GM12878 (cell line): ENCODE results near the gene NR6A1. TPM values are rescaled to one million over a fixed set of nuclear protein-coding genes. Genes with fewer than 3 reads are reported as not detected.

Source experiments
- ATAC-seq: fragments of 200-7000 bp; cut with Tn5 transposase; 3 replicates; pipeline ENCODE4 v1.9.1; 2020; ENCODE audit warnings: mild to moderate bottlenecking, moderate library complexity
- BruUV-seq: library from RNA; stranded (reverse); fragments of 400-500 nt; replicated peaks from 2 replicates; lab custom pipeline; 2021; lab: Mats Ljungman, UMichigan
- CTCF ChIA-PET: fragments of 300-600 bp; sonication (Branson Sonifier 250); formaldehyde crosslinking; extraction: SDS; loops from one replicate; lab custom pipeline; 2021; ENCODE audit warnings: inconsistent platforms; lab: Yijun Ruan, JAX
- POLR2A ChIA-PET: fragments of 350-600 bp; formaldehyde crosslinking; extraction: SDS; loops from one replicate; lab custom pipeline; 2021; ENCODE audit warnings: inconsistent platforms; lab: Charles Lee
- RAD21 ChIA-PET: fragments of 300-600 bp; sonication (Branson Sonifier 250); formaldehyde crosslinking; loops from one replicate; lab custom pipeline; 2023; ENCODE audit warnings: antibody characterized with exemption; ENCODE audit not compliant: unreplicated experiment; lab: Charles Lee
- SMC1A ChIA-PET: fragments of 300-600 bp; sonication (Branson Sonifier 250); formaldehyde crosslinking; loops from one replicate; lab custom pipeline; 2023; ENCODE audit not compliant: unreplicated experiment, uncharacterized antibody; lab: Charles Lee
- DNase-seq: peaks from one replicate; pipeline ENCODE4 v3.0.0-alpha.2; 2011; ENCODE audit warnings: low read depth, low spot score
- FAIRE-seq: peaks from 3 replicates; lab custom pipeline; 2011; peaks lifted over from hg19 to GRCh38; lab: Jason Lieb, UNC
- H2AFZ ChIP-seq: 2 replicates; pipeline ENCODE4 v1.6.0; 2011; ENCODE audit warnings: low read depth, low read length, control low read depth; ENCODE audit not compliant: control insufficient read depth
- H3K27ac ChIP-seq: 2 replicates; pipeline ENCODE4 v1.5.1; 2011; ENCODE audit warnings: control low read depth; ENCODE audit not compliant: control insufficient read depth, insufficient read depth
- H3K27me3 ChIP-seq, 2 experiments: replicated peaks in 1 of 2; 2 replicates each; pipeline versions ENCODE4 v1.6.0 to v1.6.1; 2011; ENCODE audit warnings: low read length in 1 of 2; ENCODE audit not compliant: control insufficient read depth in 2 of 2, insufficient read depth in 2 of 2
- H3K36me3 ChIP-seq, 2 experiments: 2 replicates each; pipeline ENCODE4 v1.5.1; 2011; ENCODE audit warnings: low read length in 1 of 2; ENCODE audit not compliant: control insufficient read depth in 2 of 2, insufficient read depth in 2 of 2
- H3K4me1 ChIP-seq: 2 replicates; pipeline ENCODE4 v1.6.1; 2011; ENCODE audit warnings: mild to moderate bottlenecking, low read length, moderate library complexity, mixed read lengths; ENCODE audit not compliant: control insufficient read depth, insufficient read depth
- H3K4me2 ChIP-seq: 2 replicates; pipeline ENCODE4 v1.6.0; 2011; ENCODE audit warnings: control low read depth; ENCODE audit not compliant: control insufficient read depth, insufficient read depth
- H3K4me3 ChIP-seq: fragments of 200-600 bp; sonication (generic); 2 replicates; pipeline ENCODE4 v1.5.1; 2016
- H3K79me2 ChIP-seq: 2 replicates; pipeline ENCODE4 v1.6.0; 2011; ENCODE audit warnings: low read length; ENCODE audit not compliant: control insufficient read depth, insufficient read depth
- H3K9ac ChIP-seq: 2 replicates; pipeline ENCODE4 v1.8.0; 2011; ENCODE audit warnings: low read length, control low read depth, mixed read lengths; ENCODE audit not compliant: control insufficient read depth, insufficient read depth
- H3K9me3 ChIP-seq: replicated peaks from 3 replicates; pipeline ENCODE4 v1.5.1; 2011; ENCODE audit warnings: mild to moderate bottlenecking, low read length; ENCODE audit not compliant: control insufficient read depth, insufficient read depth
- H4K20me1 ChIP-seq: 2 replicates; pipeline ENCODE4 v1.6.0; 2011; ENCODE audit not compliant: control insufficient read depth, insufficient read depth
- BCL11A ChIP-seq: IDR thresholded peaks from 2 replicates; pipeline ENCODE4 v1.6.1; 2011; ENCODE audit warnings: low read depth, low read length
- BHLHE40 ChIP-seq, 2 experiments: fragments of 450-650 bp in 1 of 2; IDR thresholded peaks; 2 replicates each; pipeline ENCODE4 v1.6.1; 2011 to 2017; ENCODE audit warnings: low read depth in 2 of 2, borderline replicate concordance in 1 of 2, improper control_type of control experiment in 1 of 2, low read length in 1 of 2, mild to moderate bottlenecking in 1 of 2
- BRCA1 ChIP-seq: IDR thresholded peaks from 2 replicates; pipeline ENCODE4 v1.6.1; 2011; ENCODE audit warnings: low read depth, low read length, improper control_type of control experiment
- CBX3 ChIP-seq: fragments of 200-600 bp; sonication (generic); IDR thresholded peaks from 2 replicates; pipeline ENCODE4 v1.6.1; 2016; ENCODE audit warnings: low read depth, borderline replicate concordance
- CREB1 ChIP-seq: IDR thresholded peaks from 2 replicates; pipeline ENCODE4 v1.6.1; 2012; ENCODE audit warnings: low read depth, mild to moderate bottlenecking, inconsistent platforms
- DPF2 ChIP-seq: fragments of 450-650 bp; IDR thresholded peaks from 2 replicates; pipeline ENCODE4 v1.6.1; 2017; ENCODE audit warnings: mild to moderate bottlenecking
- FOS ChIP-seq: IDR thresholded peaks from 3 replicates; pipeline ENCODE4 v1.6.1; 2011; ENCODE audit warnings: borderline replicate concordance; ENCODE audit not compliant: insufficient read length; ENCODE audit errors: extremely low read depth
- HCFC1 ChIP-seq: fragments of 150-350 bp; IDR thresholded peaks from 2 replicates; pipeline ENCODE4 v1.6.1; 2014; ENCODE audit warnings: low read length
- KLF5 ChIP-seq: fragments of 450-650 bp; IDR thresholded peaks from 2 replicates; pipeline ENCODE4 v1.6.1; 2014; ENCODE audit warnings: mild to moderate bottlenecking; ENCODE audit not compliant: partially characterized antibody
- POLR2A ChIP-seq: IDR thresholded peaks from 2 replicates; pipeline ENCODE4 v1.6.1; 2011; ENCODE audit warnings: low read depth, mild to moderate bottlenecking, low read length
- RAD21 ChIP-seq: IDR thresholded peaks from 2 replicates; pipeline ENCODE4 v1.6.1; 2011; ENCODE audit warnings: mild to moderate bottlenecking, low read depth, low read length, moderate library complexity; ENCODE audit not compliant: insufficient read depth
- RAD51 ChIP-seq: fragments of 450-650 bp; IDR thresholded peaks from 2 replicates; pipeline ENCODE4 v1.6.1; 2016; ENCODE audit warnings: moderate library complexity, mild to moderate bottlenecking, inconsistent platforms
- SREBF1 ChIP-seq: IDR thresholded peaks from 2 replicates; pipeline ENCODE4 v1.6.1; 2012; ENCODE audit warnings: mild to moderate bottlenecking, low read length
- SRF ChIP-seq, 2 experiments: IDR thresholded peaks; 2 replicates each; pipeline ENCODE4 v1.6.1; 2011; ENCODE audit warnings: low read depth in 2 of 2, low read length in 2 of 2, mild to moderate bottlenecking in 1 of 2, moderate library complexity in 1 of 2
- USF2 ChIP-seq: IDR thresholded peaks from 2 replicates; pipeline ENCODE4 v1.6.1; 2011; ENCODE audit warnings: low read depth, low read length, improper control_type of control experiment, borderline replicate concordance
- ZNF622 ChIP-seq: fragments of 450-650 bp; IDR thresholded peaks from 2 replicates; pipeline ENCODE4 v1.6.1; 2017; ENCODE audit warnings: mild to moderate bottlenecking, inconsistent platforms
- ZZZ3 ChIP-seq: IDR thresholded peaks from 2 replicates; pipeline ENCODE4 v1.6.1; 2011; ENCODE audit warnings: low read depth; ENCODE audit not compliant: control insufficient read depth, insufficient read length
- WGBS: methylation state at CpG from one replicate; pipeline ENCODE4 v1.1.6; 2016; ENCODE audit warnings: low lambda C conversion rate; ENCODE audit not compliant: insufficient replicate concordance, insufficient coverage; ENCODE audit errors: missing lambda C conversion rate; 5-methylcytosine and 5-hydroxymethylcytosine counted together
- in situ Hi-C: fragments of 300-500 bp; cut with MboI; formaldehyde crosslinking; loops from 9 replicates; pipeline ENCODE4 v1.14.3; 2018; ENCODE audit warnings: mixed read lengths
- intact Hi-C: fragments of 100-400 bp; cut with micrococcal nuclease; formaldehyde crosslinking; loops from one replicate; pipeline ENCODE4 v1.14.2; 2022; ENCODE audit not compliant: unreplicated experiment
- polyA plus RNA-seq, 11 experiments: library from polyadenylated mRNA; depleted of rRNA in 4 of 11; unstranded in 6 of 11; stranded (reverse) in 5 of 11; fragments of >200 nt; fragmentation: Nextera tagmentation in 4 of 11; fragmentation: Illumina TruSeq in 1 of 11; extraction: Ambion mirVana in 4 of 11; extraction: Trizol in 1 of 11; gene quantifications; 1 replicate in 1 of 11; 2 replicates in 10 of 11; pipeline versions ENCODE4 v1.2.1 to v1.2.3, GENCODE V29; 2011 to 2016; ENCODE audit warnings: inconsistent platforms in 2 of 11, missing spikeins in 2 of 11, low read depth in 1 of 11
- total RNA-seq, 4 experiments: library from RNA; depleted of rRNA in 3 of 4; stranded (reverse); fragments of >200 nt in 3 of 4; fragmentation: Illumina TruSeq in 1 of 4; extraction: Trizol in 1 of 4; gene quantifications; 2 replicates each; pipeline versions ENCODE4 v1.2.1 to v1.2.3, GENCODE V29; 2013 to 2021
- TF ChIP-seq, protein P1 (sequence below), 3 experiments: IDR thresholded peaks in 2 of 3; conservative IDR thresholded peaks in 1 of 3; 2 replicates each; pipeline ENCODE4 v1.5.1; 2011; ENCODE audit warnings: low read depth in 3 of 3, low read length in 3 of 3, mild to moderate bottlenecking in 3 of 3, control low read depth in 2 of 3, moderate library complexity in 2 of 3, inconsistent platforms in 1 of 3, mixed read lengths in 1 of 3; ENCODE audit not compliant: control insufficient read depth in 2 of 3, insufficient read depth in 1 of 3; ENCODE audit errors: extremely low read depth in 1 of 3

Gene NR6A1
- total and polyA plus RNA-seq, 10 of the 15 experiments (the other 5 are each of a cell fraction or from before 2014, with no cell fraction given) = 1.2 to 9.2 (median 4.6) TPM

GRCh38 chr9:124502711-124503702 is 268.1 kb downstream of the NR6A1 start (continued):
- TF ChIP-seq BHLHE40 (IDR thresholded peaks at IDR 0.05; ENCODE audit: borderline replicate concordance in 1 of 2, low read depth in 2 of 2, low read length in 1 of 2) (no peak), KLF5 (no peak), HCFC1 (no peak), CREB1 (no peak), CBX3 (no peak), RAD21 (no peak), FOS (no peak), SREBF1 (no peak), ZNF622 (no peak), SRF (IDR thresholded peaks at IDR 0.05; ENCODE audit: low read depth in 2 of 2, low read length in 2 of 2) (no peak), POLR2A (no peak)

GRCh38 chr9:124501771-124502320 is 269.3 kb downstream of the NR6A1 start:
- in situ Hi-C loops = no loop called here
- Histone ChIP-seq H3K4me1 (peaks cover 11% of the 10 kb centered on the region; the same call in 1 of the 2 replicates), H3K79me2 (no peaks in the 10 kb centered on the region), H4K20me1 (no peaks in the 10 kb centered on the region), H3K27me3 (peaks cover 9 to 10% of the 10 kb centered on the region in 2 experiments; a peak in 3 of 4 replicates), H3K36me3 (no peaks in the 10 kb centered on the region), H2AFZ (no peak overlapping the region), H3K27ac (no peak overlapping the region), H3K9ac (no peak overlapping the region), H3K4me3 (no peak overlapping the region), H3K9me3 (no peaks in the 10 kb centered on the region), H3K4me2 (no peak overlapping the region)
- no TSS peak for BruUV-seq
- RAD21 ChIA-PET = no interaction called here
- 52% methylated on average over 11 of the region's 11 CpGs for WGBS
- no peak for ATAC-seq
- intact Hi-C loops = no loop called here
- SMC1A ChIA-PET = interaction anchor here (0.9 kb wide), 1 partner anchor 22 kb away, joined by 3 read pairs; no protein-coding TSS in a partner anchor
- no peak for DNase-seq
- POLR2A ChIA-PET = interaction anchor here (0.5 kb wide), 1 partner anchor 230 kb away, joined by 3 read pairs; no protein-coding TSS in a partner anchor
- CTCF ChIA-PET = interaction anchor here (1.0 to 1.2 kb wide), 2 partner anchors 16 to 35 kb away, joined by 3 read pairs; no protein-coding TSS in a partner anchor
- no peak for FAIRE-seq
- TF ChIP-seq USF2 (no peak), ZZZ3 (no peak), BCL11A (no peak), RAD21 (no peak), FOS (no peak), RAD51 (no peak), DPF2 (no peak), BRCA1 (no peak), CREB1 (no peak)
- TF ChIP-seq, protein P1, sequence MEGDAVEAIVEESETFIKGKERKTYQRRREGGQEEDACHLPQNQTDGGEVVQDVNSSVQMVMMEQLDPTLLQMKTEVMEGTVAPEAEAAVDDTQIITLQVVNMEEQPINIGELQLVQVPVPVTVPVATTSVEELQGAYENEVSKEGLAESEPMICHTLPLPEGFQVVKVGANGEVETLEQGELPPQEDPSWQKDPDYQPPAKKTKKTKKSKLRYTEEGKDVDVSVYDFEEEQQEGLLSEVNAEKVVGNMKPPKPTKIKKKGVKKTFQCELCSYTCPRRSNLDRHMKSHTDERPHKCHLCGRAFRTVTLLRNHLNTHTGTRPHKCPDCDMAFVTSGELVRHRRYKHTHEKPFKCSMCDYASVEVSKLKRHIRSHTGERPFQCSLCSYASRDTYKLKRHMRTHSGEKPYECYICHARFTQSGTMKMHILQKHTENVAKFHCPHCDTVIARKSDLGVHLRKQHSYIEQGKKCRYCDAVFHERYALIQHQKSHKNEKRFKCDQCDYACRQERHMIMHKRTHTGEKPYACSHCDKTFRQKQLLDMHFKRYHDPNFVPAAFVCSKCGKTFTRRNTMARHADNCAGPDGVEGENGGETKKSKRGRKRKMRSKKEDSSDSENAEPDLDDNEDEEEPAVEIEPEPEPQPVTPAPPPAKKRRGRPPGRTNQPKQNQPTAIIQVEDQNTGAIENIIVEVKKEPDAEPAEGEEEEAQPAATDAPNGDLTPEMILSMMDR (IDR thresholded peaks at IDR 0.05 in 2 of 3, conservative IDR thresholded peaks at IDR 0.05 in 1 of 3; ENCODE audit: control insufficient read depth in 2 of 3, extremely low read depth in 1 of 3, insufficient read depth in 1 of 3, low read depth in 3 of 3, low read length in 3 of 3) = no peak
